GM19023 (cell line): ENCODE results near the gene FGGY.

ENCODE experiments used
- ATAC-seq: cut with Tn5 transposase; IDR thresholded peaks from one replicate; pipeline ENCODE4 v1.9.1; 2021; ENCODE audit warnings: mild to moderate bottlenecking, moderate library complexity; ENCODE audit not compliant: unreplicated experiment

Gene FGGY

GRCh38 chr1:59378621-59379370, 81.9 kb downstream of the FGGY start:
- ATAC-seq = no peak

GRCh38 chr1:59379371-59379728, 82.5 kb downstream of the FGGY start:
- no peak for ATAC-seq

- no peak for ATAC-seq
Observed at GRCh38 chr1:59383963-59384362, 87.1 kb downstream of the FGGY start.

GRCh38 chr1:59384443-59384842, 87.5 kb downstream of the FGGY start:
- ATAC-seq = no peak

GRCh38 chr1:59388191-59388590, 91.3 kb downstream of the FGGY start:
- no peak for ATAC-seq

GRCh38 chr1:59389847-59390246, 93.0 kb downstream of the FGGY start:
- no peak for ATAC-seq

- ATAC-seq = no peak
Observed at GRCh38 chr1:59390307-59390706, 93.4 kb downstream of the FGGY start.

- no peak for ATAC-seq
Observed at GRCh38 chr1:59391212-59392179, 94.6 kb downstream of the FGGY start.

GRCh38 chr1:59393211-59394180, 96.6 kb downstream of the FGGY start:
- ATAC-seq = no peak

- no peak for ATAC-seq
Observed at GRCh38 chr1:59394706-59395425, 98.0 kb downstream of the FGGY start.

GRCh38 chr1:59396387-59396786, 99.5 kb downstream of the FGGY start:
- no peak for ATAC-seq

- no peak for ATAC-seq
Observed at GRCh38 chr1:59397139-59397858, 100.4 kb downstream of the FGGY start.

GRCh38 chr1:59399642-59400041, 102.7 kb downstream of the FGGY start:
- ATAC-seq = no peak

- no peak for ATAC-seq
Observed at GRCh38 chr1:59401581-59401980, 104.7 kb downstream of the FGGY start.

GRCh38 chr1:59404796-59405195, 107.9 kb downstream of the FGGY start:
- ATAC-seq = no peak

GRCh38 chr1:59406437-59407164, 109.7 kb downstream of the FGGY start:
- ATAC-seq = no peak

GRCh38 chr1:59408608-59409240, 111.8 kb downstream of the FGGY start:
- ATAC-seq = no peak

GRCh38 chr1:59409549-59409948, 112.7 kb downstream of the FGGY start:
- ATAC-seq = no peak
